Adipose tissue (tissue), 3 donors: ENCODE measurements around the gene CELF4. TPM values are rescaled to one million over a fixed set of nuclear protein-coding genes. Genes with fewer than 3 reads are reported as not detected.

Experiments used
- H3K27ac ChIP-seq: one replicate; pipeline ENCODE4 v1.5.1; 2013; ENCODE audit warnings: low read depth, low read length
- WGBS, 3 donors: extraction: QIAGEN DNeasy Blood & Tissue Kit; methylation state at CpG; one replicate each; pipeline ENCODE4 v1.1.7; 2013; 5-methylcytosine and 5-hydroxymethylcytosine counted together
- polyA plus RNA-seq, 3 donors: library from polyadenylated mRNA; stranded (reverse); fragments of 200-250 nt; gene quantifications; one replicate each; pipeline ENCODE4 v1.2.3, GENCODE V29; 2013
- donor health status: healthy with polysubstance abuse.
- donor health status: Bipolar disorder and iron deficiency.
- donor health status: healthy.

Gene CELF4
- polyA plus RNA-seq, 3 donors: 0.07 to 2.0 (median 0.67) TPM

DNA sequence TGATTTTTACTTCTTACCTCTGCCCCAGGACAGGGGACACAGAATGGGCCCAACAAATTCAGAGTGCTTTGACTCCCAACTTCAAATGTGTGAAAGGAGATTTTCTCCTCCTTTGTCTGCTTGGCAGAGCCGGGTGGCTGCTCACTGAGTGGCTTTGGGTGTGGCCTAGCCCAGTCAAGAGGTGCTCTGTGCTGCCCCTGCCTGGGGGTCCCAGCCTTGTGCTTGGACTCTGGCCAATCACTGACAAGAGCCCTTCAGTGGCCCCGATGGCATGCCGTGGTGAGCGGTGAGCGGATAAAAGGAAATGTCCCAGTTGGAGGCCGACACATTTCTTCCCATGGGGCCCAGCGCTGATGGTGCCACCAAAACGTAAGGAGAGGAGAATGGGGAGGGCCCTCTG, 259.2 kb downstream of the CELF4 start:
- WGBS, 3 donors: 82 to 89% (median 84%) methylated on average over 8 of the region's 8 CpGs

DNA sequence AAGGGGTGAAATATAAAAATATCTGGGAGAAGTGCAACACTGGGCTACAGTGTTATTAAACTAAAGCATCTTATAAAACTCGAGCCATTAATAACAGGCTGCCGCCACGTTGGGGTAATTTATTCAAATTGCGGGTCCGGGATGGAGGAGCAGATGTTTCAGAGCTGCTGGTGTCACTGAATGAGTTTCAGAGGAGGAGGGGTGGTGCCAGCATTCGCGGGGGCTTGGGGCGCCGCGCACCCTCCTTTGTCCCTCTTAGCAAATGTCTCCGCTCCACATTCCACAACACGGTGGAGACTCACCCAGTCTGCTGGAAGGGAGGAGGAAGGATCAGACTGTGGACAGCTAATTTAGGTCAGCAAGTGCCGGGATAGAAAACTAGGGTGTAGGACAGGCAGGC, 260.5 kb downstream of the CELF4 start:
- WGBS, 3 donors: 78 to 86% (median 84%) methylated on average over 13 of the region's 13 CpGs
- no peak overlapping the region for H3K27ac ChIP-seq

More for the DNA sequence above, 259.2 kb downstream of the CELF4 start:
- no peak overlapping the region for H3K27ac ChIP-seq

DNA sequence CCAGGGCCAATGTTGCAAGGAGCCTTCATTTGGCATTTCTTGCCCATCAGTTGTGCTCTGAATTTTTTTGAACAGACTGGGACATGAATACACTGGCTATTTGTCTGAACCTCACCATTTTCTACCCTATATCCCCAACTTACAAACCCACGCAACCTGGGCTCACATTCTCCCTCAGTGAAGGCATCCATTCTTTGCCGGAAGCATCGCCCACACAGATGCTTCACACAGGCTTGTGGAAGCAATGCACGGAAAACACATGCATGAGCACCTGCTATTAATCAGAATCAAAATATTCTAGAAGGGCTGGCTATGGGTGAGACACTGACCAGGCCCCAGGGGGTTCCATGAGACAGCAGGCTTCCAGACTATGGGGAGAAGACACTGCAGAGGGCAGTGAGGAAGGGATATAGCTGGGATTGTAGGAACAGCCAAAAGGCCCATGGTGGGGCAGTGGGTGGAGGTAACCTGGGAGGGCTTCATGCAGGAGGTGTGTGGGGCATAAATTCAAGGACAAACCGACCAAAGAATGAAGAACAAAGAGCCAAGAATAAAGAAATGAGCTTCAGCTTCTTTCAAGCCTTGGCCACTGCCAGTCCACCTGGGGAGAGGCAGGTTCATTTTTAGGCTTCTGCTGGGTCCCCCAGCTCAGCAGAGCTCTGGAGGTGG, 261.5 kb downstream of the CELF4 start:
- 89 to 91% (median 90%) methylated on average over 5 of the region's 5 CpGs for WGBS, 3 donors
- H3K27ac ChIP-seq: no peak overlapping the region

GRCh38 chr18:37303009-37303408, 262.6 kb downstream of the CELF4 start:
- no peak overlapping the region for H3K27ac ChIP-seq
- whole genome bisulfite sequencing, 3 donors: 11 to 28% (median 14%) methylated on average over 2 of the region's 2 CpGs

- WGBS, 3 donors: 81 to 94% (median 81%) methylated on average over 3 of the region's 3 CpGs
- no peak overlapping the region for H3K27ac ChIP-seq
Measured at GRCh38 chr18:37302519-37302918, 263.1 kb downstream of the CELF4 start.

DNA sequence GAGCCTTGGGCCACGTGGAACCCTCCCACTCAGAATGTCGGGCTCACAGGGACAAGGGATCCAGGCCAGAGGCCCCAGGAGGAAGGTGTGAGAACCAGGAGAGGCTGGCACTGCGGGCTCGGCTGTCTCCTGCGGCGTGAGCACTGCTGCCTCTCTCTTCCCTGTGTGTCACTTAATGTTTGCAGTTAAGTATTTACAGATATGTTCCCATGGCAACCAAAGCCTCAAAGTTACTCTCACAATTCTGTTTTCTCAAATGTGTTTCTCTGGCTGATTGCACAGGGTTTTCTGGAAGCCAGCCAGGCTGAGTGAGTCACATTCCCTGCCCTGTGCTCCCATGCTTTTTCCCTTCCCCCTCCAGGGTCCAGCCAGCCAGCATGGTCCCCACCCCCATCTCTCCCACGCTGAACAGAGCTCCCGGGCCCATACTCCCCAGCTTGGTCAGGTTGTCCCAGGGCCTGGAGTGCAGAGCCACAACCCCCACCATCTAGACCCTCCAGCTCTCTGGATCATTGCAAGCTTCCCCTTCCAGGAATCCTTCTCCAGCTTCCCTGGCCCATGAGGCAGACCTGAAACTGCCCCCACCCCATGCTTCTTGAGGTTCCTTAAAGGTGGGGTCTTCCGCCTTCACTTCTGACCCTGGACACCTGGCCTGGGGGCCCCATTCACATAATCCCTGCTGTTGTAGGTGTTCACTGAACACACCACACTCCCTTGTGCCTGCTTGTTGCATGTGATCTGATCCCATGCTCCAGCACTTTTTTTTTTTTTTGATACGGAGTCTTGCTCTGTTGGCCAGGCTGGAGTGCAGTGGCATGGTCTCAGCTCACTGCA, 265.9 kb downstream of the CELF4 start:
- no peak overlapping the region for H3K27ac ChIP-seq
- 23 to 38% (median 26%) methylated on average over 10 of the region's 10 CpGs for WGBS, 3 donors

DNA sequence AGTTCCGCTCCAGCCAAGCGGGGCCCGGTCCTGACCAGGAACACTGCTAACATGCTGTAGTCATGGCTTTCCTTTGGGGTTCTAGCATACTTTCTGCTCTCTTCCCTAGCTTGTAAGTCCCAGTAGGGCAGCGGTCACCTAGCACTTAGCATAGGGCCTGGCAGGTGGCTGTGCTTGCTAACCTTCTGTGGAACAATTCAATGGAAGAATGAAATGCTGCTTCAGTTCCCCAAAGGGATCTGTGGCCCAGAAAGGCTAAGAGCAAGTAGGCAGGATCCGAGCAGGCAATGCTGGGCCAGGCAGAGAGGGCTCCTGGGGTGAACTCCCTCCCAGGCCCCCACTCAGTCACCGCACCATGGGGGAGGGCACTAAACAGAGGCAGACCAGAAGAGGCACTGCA, 266.8 kb downstream of the CELF4 start:
- no peak overlapping the region for H3K27ac ChIP-seq
- WGBS, 3 donors: 86 to 92% (median 91%) methylated on average over 6 of the region's 6 CpGs

DNA sequence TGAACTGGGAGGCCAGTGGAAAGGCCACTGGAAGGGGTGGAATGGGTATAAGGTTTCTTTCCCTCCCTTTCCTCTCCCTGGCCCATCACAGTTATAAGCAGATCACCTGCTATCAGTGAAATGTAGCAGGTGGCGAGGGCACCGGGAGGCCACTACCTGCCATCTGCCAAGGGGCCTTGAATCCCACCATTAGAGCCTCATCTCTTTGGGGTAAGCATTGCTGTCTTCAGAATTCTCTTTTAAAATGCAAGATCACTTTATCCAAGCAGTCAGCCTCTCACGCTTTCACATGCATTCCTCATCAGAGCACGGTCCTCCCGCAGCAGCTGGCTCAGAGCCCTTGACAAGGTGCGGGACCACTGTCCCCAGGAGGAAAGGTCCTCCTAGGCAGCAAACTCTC, 268.5 kb downstream of the CELF4 start:
- 70 to 95% (median 90%) methylated on average over 6 of the region's 6 CpGs for WGBS, 3 donors
- H3K27ac ChIP-seq: no peak overlapping the region

DNA sequence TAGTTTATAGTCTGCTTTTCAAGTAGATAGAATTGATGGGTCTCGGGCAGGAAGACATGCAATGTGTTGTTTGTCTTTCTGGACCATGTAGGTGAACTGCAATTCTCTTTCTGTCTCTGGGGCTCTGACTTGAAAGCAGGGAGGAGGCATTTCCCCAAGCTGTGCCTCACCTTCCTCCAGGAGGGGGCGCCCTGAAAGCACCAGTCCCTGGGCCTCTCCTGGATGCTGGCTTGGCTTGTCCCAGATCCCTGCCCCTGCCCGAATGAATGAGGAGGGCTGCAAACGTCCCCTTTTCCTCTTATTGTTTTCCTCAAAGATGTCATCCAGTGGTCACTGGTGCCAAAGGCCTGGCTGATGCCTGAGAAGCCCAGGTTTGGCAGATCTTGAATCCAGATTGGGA, 270.6 kb downstream of the CELF4 start:
- H3K27ac ChIP-seq: no peak overlapping the region
- 34 to 50% (median 42%) methylated on average over 4 of the region's 4 CpGs for WGBS, 3 donors

- WGBS, 3 donors: 63 to 95% (median 81%) methylated on average over 3 of the region's 3 CpGs
- no peak overlapping the region for H3K27ac ChIP-seq
Measured at GRCh38 chr18:37293359-37293758, 272.2 kb downstream of the CELF4 start.

- no peak overlapping the region for H3K27ac ChIP-seq
- WGBS, 3 donors: 67 to 89% (median 81%) methylated on average over 6 of the region's 6 CpGs
Measured at GRCh38 chr18:37289423-37289822, 276.2 kb downstream of the CELF4 start.

DNA sequence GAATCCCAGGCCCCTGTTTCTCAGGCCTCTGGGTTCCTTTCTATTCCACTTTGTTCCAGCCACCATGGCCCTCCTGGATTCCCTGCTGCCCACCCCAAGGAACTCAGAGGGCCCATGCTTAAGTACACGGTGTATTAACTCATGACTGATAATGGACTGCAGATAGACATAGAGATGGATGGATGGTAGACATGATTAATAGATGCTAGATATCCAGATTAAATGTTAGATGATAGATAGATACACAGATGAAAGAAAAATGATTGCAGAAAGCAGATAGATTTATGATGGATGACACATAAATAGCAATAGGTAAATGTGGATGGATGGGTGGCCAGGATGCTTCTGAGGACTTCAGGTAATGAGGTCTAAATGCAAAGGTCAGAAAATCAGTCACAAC, 278.0 kb downstream of the CELF4 start:
- H3K27ac ChIP-seq: no peak overlapping the region
- 29 to 38% (median 38%) methylated on average over 1 of the region's 1 CpG for WGBS, 3 donors

DNA sequence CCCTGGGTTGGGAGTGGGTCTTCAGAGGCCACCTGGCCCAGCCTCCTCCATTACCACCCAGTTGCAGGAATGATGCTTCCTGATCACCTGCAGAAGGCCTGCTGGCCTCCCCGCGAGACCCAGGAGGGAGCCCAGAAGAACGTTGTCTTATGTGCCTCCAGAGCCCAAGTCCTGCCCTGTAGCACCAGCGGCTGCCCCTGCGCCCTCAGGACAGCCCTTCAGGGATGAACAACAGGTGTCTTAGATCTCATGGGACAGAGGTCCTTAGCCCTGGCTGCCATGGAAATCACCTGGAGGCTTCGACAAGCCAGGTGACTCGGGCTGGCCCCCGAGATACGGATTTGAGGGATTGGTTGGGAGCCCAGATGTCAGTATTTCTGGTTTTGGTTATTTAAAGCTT, 278.8 kb downstream of the CELF4 start:
- 84 to 89% (median 86%) methylated on average over 9 of the region's 9 CpGs for WGBS, 3 donors
- no peak overlapping the region for H3K27ac ChIP-seq

- no peak overlapping the region for H3K27ac ChIP-seq
- 63 to 67% (median 65%) methylated on average over 12 of the region's 12 CpGs for WGBS, 3 donors
Measured at GRCh38 chr18:37285825-37286224, 279.8 kb downstream of the CELF4 start.

- no peak overlapping the region for H3K27ac ChIP-seq
- 89 to 93% (median 91%) methylated on average over 7 of the region's 7 CpGs for WGBS, 3 donors
Measured at GRCh38 chr18:37284260-37284659, 281.3 kb downstream of the CELF4 start.

DNA sequence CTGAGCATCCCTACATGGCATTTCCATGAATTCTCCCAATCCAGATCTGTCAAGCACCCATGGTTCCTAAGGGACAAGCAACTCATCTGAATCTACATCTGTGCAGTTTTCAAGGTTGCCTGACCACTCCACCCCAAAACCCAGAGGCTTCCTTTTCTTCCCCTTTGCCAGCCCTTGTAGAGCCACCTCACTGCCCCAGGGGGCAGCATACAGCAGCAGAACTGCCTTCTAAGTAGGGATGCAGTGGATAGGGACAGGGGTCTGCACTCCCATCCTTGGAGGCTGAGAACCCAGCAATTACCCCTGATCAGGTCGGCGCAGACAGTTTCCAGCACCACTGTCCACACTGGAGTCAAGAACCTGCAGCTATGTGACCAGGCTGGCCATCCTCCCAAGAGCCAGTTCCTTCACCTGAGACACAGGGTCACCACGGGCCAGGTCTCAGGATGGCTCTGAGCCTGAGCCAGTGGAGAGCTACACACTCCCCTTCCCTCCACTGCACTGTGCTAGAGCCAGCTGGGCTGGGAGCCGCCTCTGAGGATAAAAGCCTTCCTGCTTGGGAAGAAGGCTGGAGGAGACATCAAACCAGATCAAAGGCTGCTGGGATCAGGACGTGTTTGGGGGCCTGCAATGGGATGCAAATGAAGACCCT, 283.1 kb downstream of the CELF4 start:
- no peak overlapping the region for H3K27ac ChIP-seq
- WGBS, 3 donors: 43 to 46% (median 45%) methylated on average over 5 of the region's 5 CpGs

DNA sequence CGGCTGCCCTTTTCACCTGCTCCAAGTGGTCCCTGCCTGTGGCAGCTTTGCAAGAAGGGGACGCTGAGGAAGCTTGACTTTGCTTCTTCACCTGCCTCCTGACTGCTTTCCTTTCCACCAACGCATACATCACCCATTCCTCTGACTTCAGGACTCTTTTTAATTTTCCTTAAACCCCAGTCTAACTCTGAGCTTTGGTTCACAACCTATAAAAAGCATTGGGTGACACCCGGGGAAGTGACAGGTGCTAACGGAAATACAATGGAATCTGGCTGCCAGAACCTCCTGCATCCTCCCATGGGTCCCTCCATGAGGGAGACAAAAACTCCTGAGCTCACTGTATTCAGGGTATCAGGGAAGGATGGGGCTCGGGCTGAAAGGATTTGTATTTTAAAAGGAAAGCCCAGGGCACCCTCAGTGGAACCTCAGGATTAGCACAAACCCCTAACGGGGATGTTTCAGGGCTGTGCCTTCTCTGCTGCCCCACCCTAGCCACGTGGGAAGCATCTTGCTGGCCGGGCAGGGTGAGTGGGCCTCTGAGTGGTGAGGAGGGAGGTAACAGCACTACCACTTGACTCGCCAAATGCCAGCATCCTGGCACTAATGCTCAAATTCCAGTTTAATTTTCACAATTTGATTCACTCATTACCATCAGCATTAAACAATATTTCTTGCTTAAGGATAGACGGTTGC, 284.8 kb downstream of the CELF4 start:
- H3K27ac ChIP-seq: no peak overlapping the region
- 59 to 64% (median 59%) methylated on average over 11 of the region's 11 CpGs for WGBS, 3 donors

- no peak overlapping the region for H3K27ac ChIP-seq
- WGBS, 3 donors: 67 to 69% (median 68%) methylated on average over 10 of the region's 10 CpGs
Measured at GRCh38 chr18:37277804-37278203, 287.8 kb downstream of the CELF4 start.
